Lung (tissue), 12 donors: ENCODE results near the gene CCDC24. TPM values are rescaled to one million over a fixed set of nuclear protein-coding genes. Genes with fewer than 3 reads are reported as not detected.

Experiments
- ATAC-seq: fragments of 200-7000 bp; cut with Tn5 transposase; one replicate; pipeline ENCODE4 v1.9.1; 2020; ENCODE audit warnings: moderate number of reproducible peaks; ENCODE audit not compliant: insufficient read depth, low FRiP score
- DNase-seq, 3 donors: peaks; one replicate each; pipeline ENCODE4 v3.0.0-alpha.2; 2013 to 2017
- H3K27ac ChIP-seq, 2 donors: one replicate each; pipeline ENCODE4 v1.5.1; 2013; ENCODE audit warnings: mild to moderate bottlenecking in 2 of 2, moderate library complexity in 2 of 2, control low read depth in 1 of 2, inconsistent platforms in 1 of 2, low read depth in 1 of 2, low read length in 1 of 2
- H3K27me3 ChIP-seq, 3 donors: one replicate each; pipeline ENCODE4 v1.5.1; 2013; ENCODE audit warnings: low read length in 2 of 3; ENCODE audit not compliant: control insufficient read depth in 3 of 3, insufficient read depth in 3 of 3
- H3K36me3 ChIP-seq, 4 donors: one replicate each; pipeline ENCODE4 v1.5.1; 2013; ENCODE audit warnings: low read length in 4 of 4, mild to moderate bottlenecking in 1 of 4, moderate library complexity in 1 of 4; ENCODE audit not compliant: control insufficient read depth in 4 of 4, insufficient read depth in 4 of 4
- H3K4me1 ChIP-seq, 5 donors: one replicate each; pipeline ENCODE4 v1.5.1; 2013; ENCODE audit warnings: low read length in 5 of 5, mild to moderate bottlenecking in 2 of 5, moderate library complexity in 1 of 5; ENCODE audit not compliant: control insufficient read depth in 5 of 5, insufficient read depth in 5 of 5
- H3K4me3 ChIP-seq: one replicate; pipeline ENCODE4 v1.5.1; 2013; ENCODE audit warnings: mild to moderate bottlenecking, control low read depth, moderate library complexity
- H3K9ac ChIP-seq, 2 donors: one replicate each; pipeline ENCODE4 v1.5.1; 2013; ENCODE audit warnings: low read length in 2 of 2, control low read depth in 1 of 2; ENCODE audit not compliant: insufficient read depth in 1 of 2
- H3K9me3 ChIP-seq, 4 donors: one replicate each; pipeline ENCODE4 v1.5.1; 2013; ENCODE audit warnings: low read length in 3 of 4, mild to moderate bottlenecking in 1 of 4, moderate library complexity in 1 of 4; ENCODE audit not compliant: control insufficient read depth in 4 of 4, insufficient read depth in 3 of 4
- CTCF ChIP-seq: IDR thresholded peaks from 2 replicates; pipeline ENCODE4 v1.5.1; 2012; ENCODE audit warnings: mild to moderate bottlenecking; ENCODE audit errors: control extremely low read depth, extremely low read depth
- WGBS, 2 donors: extraction: QIAGEN DNeasy Blood & Tissue Kit; methylation state at CpG; one replicate each; pipeline ENCODE4 v1.1.7; 2013; 5-methylcytosine and 5-hydroxymethylcytosine counted together
- polyA plus RNA-seq, 2 donors: library from polyadenylated mRNA; stranded (reverse); fragments of 200-250 nt; gene quantifications; one replicate each; pipeline ENCODE4 v1.2.1, GENCODE V29; 2013
- total RNA-seq, 2 donors: library from RNA; depleted of rRNA in 1 of 2; stranded (reverse); fragments of >200 nt in 1 of 2; gene quantifications; one replicate each; pipeline ENCODE4 v1.2.1, GENCODE V29; 2014 to 2021
- donor health status: control.
- donor health status: control.
- donor health status: Bipolar disorder and iron deficiency.
- donor health status: healthy.
- donor health status: DM: yes; HTN: yes; CAD: no.

The CCDC24 gene
- total and polyA plus RNA-seq, 4 donors, result 9.9 to 20.1 (median 13.2) TPM

DNA sequence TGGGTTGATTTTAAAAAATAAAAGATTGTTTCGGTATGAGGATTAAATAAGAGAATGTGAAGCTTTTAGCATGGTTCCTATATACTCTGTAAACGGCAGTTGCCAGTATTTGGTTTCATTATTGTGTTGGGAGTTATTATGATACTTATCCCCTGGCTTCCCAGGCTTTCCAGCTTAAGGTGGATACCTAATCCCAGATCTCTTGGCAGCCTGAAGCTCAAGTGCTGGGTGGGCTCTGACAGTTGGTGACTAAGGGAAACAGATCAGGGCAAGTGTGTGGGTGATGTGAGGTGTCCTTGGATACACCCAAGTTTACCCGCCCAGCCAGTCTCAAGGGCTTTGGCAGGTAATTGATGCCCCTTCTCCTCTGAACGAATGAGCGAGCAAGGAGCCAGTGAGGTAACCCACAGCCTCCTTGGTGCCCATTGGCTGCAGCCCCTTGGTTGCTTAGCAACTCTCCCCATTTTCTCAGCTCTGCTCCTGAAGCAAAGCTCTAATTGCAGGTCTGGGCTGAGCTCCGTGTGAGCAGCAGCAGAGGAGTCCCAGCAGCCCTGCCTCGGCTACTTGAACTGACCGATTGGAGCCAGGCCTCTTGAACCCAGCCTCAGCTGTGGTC, 38.6 kb upstream of the CCDC24 start:
- WGBS, 2 donors, result 82 to 91% methylated on average over 8 of the region's 8 CpGs
- Histone ChIP-seq H3K27ac (no peak overlapping the region), H3K9ac (no peak overlapping the region), H3K9me3 (no peaks in the 10 kb centered on the region), H3K4me3 (no peak overlapping the region), H3K36me3 (peaks cover 3 to 30% (median 12%) of the 10 kb centered on the region in 4 donors), H3K4me1 (peaks cover 0 to 12% (median 4%) of the 10 kb centered on the region in 5 donors), H3K27me3 (no peaks in the 10 kb centered on the region)
- ATAC-seq (no peak), DNase-seq (no peak)
- no peak for TF ChIP-seq CTCF

DNA sequence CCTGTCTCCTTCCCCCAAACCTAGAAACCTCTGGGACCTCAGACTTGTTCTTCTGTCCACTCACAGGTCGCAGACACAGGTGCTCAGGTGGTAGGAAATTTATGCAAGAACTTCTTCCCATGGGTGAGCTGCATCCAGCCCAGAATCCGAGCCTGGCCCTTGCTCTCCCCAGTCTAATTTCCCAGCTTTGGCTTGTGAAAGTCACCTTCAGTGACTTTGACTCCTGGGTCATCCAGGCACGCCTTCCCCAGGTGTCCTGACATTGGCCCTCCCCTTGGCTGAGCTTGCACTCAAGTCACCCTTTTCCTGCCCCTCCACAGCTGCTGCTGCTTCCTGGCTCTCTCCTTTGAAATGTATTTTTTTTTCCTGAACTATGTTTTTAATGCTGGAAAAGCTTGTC, 38.0 kb upstream of the CCDC24 start:
- H3K4me1 ChIP-seq, result peaks cover 0 to 8% (median 0%) of the 10 kb centered on the region in 5 donors
- TF ChIP-seq CTCF, result no peak
- H3K27ac ChIP-seq, result no peak overlapping the region
- H3K9me3 ChIP-seq, result no peaks in the 10 kb centered on the region
- 84 to 85% methylated on average over 3 of the region's 3 CpGs for WGBS, 2 donors
- H3K4me3 ChIP-seq, result no peak overlapping the region
- ATAC-seq (no peak), DNase-seq (no peak)
- H3K9ac ChIP-seq, result no peak overlapping the region
- peaks cover 3 to 35% (median 12%) of the 10 kb centered on the region in 4 donors for H3K36me3 ChIP-seq
- H3K27me3 ChIP-seq, result no peaks in the 10 kb centered on the region

GRCh38 chr1:43954036-43954435, 37.4 kb upstream of the CCDC24 start:
- H3K9ac ChIP-seq, result no peak overlapping the region

More at GRCh38 chr1:43954036-43954435, 37.4 kb upstream of the CCDC24 start:
- DNase-seq (no peak), ATAC-seq (no peak)
- H3K27ac ChIP-seq, result no peak overlapping the region
- no peaks in the 10 kb centered on the region for H3K9me3 ChIP-seq
- no peaks in the 10 kb centered on the region for H3K27me3 ChIP-seq
- peaks cover 0 to 4% (median 0%) of the 10 kb centered on the region in 5 donors for H3K4me1 ChIP-seq
- TF ChIP-seq CTCF, result no peak
- H3K4me3 ChIP-seq, result no peak overlapping the region
- 93 to 94% methylated on average over 5 of the region's 5 CpGs for WGBS, 2 donors
- peaks cover 3 to 42% (median 13%) of the 10 kb centered on the region in 4 donors for H3K36me3 ChIP-seq
